GM10847 (cell line): ENCODE results near the gene RTP3.

Experiments used
- POLR2A ChIP-seq: IDR thresholded peaks from 2 replicates; pipeline ENCODE4 v1.6.1; 2011; ENCODE audit not compliant: insufficient read length; ENCODE audit errors: extremely low read depth

The RTP3 gene

GRCh38 chr3:46497556-46498265 is at the start of gene RTP3:
Gene RTP3 (plus strand): TSS chr3:46497976. CDS start chr3:46498063, 87 bp downstream.
- no peak for TF ChIP-seq POLR2A

GRCh38 chr3:46448721-46449120 is 49.1 kb upstream of the RTP3 start:
- TF ChIP-seq POLR2A = no peak

DNA sequence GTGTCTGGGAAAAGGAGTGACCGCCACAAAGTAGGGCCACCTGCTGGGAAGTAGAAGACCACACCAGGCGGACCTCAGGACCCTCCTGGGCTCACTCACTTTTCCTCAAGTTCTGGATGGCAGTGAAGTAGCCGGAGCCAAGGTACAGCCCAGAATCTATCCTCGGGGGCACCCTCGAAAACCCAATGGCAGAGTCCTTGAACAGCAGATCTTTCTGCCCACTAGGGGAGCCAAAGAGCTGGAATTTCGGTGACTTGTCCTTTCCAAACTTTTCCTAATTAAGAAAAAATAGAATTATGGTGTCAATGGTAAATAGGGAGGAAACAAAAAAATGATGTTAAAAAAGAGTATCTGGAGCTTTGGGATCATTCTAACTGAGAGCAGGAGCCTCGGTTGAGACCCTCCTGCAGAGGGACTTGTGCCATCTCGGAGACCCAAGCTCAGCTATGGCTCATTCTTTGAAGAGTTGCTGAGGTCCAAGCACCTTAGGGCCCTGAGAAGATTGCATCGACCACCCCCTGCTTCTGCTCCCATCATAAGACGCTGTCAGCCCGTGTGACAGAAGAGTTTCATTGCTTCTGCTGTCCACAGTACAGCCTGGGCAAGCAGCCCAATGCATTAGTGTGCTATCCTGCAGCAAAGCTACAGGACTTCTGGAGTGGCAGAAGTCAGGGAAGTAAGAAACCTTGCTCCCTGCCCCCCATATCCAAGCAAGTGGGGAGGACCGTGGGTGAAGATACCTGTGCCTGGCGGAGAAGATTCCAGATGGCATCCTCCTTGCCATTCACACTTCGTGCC is 47.8 kb upstream of the RTP3 start:
- TF ChIP-seq POLR2A = no peak

- TF ChIP-seq POLR2A = no peak
Observed at GRCh38 chr3:46453526-46454208, 44.1 kb upstream of the RTP3 start.

DNA sequence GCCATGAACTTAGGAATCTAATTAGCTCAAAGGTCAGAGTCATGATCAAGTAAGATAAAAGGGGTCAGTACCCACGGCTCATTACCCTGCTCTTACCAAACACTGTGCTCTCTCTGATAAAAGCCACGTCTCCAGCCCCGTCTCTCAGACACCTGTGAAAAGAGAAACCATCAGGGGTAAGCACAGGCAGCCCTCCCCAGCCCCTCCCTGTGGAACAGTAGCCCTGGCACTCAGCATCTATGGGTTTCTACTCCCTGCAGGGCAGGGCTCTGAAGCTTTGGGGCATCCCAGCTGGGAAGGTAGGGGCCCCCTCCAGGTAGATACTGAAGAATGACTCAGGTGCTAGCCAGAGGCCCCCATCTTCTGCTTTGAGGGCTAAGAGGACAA is 43.6 kb upstream of the RTP3 start:
- no peak for TF ChIP-seq POLR2A

DNA sequence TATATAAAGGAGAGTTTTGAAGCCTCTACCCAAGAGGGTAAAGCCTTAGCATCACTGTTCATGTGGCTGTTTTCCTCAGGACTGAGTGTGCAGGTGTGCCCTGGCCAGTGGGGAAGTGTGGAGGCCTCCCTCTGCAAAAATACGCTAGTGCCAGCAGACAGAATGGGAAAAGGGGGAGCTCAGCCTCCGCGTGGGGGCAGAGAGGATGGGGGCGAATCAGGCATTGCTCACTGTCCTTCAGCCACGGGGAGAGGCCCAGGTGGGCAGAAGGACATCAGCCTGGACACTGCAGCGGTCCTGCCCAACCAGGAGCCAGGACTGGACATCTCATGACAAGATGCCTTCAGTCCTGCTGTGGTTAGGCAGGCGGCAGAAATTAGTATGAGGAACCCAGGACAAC is 43.2 kb upstream of the RTP3 start:
- TF ChIP-seq POLR2A = no peak

- TF ChIP-seq POLR2A = no peak
Observed at GRCh38 chr3:46455231-46456115, 42.3 kb upstream of the RTP3 start.

- no peak for TF ChIP-seq POLR2A
Observed at GRCh38 chr3:46456118-46456517, 41.7 kb upstream of the RTP3 start.

DNA sequence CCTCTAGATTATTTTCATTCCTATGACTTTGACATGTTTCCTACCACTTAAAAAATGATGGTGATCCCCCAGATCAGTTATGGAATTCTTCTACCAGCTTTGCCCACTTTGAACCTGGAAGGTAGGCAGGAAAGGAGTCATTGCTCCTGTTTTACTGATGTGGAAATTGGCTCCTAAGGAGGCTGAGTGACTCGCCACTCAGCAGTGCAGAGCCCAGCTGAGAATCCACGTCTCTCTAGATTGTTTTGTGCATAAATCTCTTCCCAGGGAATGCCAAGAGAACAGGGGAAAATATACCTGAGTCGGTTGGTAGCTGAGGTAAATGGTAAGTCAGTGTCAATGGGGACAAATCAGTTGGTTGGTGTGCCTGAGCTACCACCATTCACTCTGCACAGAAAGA is 37.7 kb upstream of the RTP3 start:
- TF ChIP-seq POLR2A = no peak

DNA sequence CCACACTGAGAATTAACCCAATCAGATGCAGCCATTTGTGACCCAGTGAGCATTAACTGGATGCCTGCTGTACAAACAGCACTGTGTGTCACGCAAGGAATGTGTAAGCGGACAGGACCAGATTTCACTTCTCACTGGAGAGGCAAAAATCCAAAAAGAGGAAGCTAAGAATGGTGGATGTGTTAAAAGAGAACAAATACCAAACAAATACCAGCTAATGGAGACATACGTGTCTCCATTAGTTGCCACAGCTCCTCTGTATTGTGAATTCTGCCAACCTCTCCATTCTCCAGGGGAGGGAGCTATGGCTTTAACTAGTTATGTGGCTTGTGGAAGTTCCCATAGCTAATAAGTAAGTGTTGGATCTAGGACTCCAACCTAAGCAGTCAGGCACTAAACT is 35.7 kb upstream of the RTP3 start:
- TF ChIP-seq POLR2A = no peak

DNA sequence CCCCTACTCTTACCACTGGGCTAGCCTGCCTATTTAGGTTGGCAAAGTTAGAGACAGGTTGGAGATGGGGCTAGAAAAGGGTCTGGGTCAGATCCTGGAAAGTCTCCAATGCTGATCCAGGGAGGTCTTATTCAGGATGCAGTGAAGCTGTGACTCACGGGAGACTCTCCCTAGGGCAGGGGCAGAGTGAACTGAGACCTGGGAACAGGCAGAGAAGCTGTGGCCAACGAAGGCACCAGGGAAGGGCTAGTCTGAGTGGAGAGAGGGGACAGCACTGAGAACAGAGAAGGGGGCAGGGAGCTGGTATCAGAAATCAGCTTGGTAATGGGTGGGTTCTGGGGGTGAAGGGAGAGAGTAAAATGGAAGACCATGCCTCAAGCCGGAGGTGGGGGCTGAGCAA is 35.3 kb upstream of the RTP3 start:
- no peak for TF ChIP-seq POLR2A

GRCh38 chr3:46463120-46463867 is 34.5 kb upstream of the RTP3 start:
- no peak for TF ChIP-seq POLR2A

DNA sequence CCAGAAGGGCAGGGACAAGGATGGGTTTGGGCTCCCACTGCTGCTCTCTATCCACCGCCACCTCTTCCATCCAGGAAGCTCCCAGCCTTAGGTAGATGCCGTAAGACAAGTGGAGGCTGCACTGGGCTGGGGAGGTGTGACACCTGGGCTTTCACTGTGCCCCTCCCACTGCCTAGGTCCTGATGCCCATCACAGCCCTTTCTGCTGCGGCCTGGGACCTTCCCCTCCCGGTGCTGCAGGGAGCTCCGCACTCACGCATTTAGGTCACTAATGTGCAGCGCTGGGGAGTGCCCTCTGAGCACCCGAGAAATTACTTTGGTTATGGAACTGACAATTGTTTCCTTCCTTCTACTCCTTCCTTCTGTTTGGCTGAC is 33.9 kb upstream of the RTP3 start:
- TF ChIP-seq POLR2A = no peak
